HG02852 (cell line): ENCODE measurements around the gene POU1F1.
"Not testable (repeated sequence)": the region's sequence is repeated elsewhere in the genome, so short reads cannot be mapped to it uniquely, and the experiment has no call there.

Source experiments
- ATAC-seq: cut with Tn5 transposase; IDR thresholded peaks from one replicate; pipeline ENCODE4 v1.9.1; 2021; ENCODE audit warnings: mild to moderate bottlenecking, moderate library complexity; ENCODE audit not compliant: unreplicated experiment

Gene POU1F1

GRCh38 chr3:87276484-87276883 lies at the start of gene POU1F1:
Gene POU1F1, minus strand, starts transcription at chr3:87276584. Its CDS starts 122 bp downstream, at chr3:87276462.
- ATAC-seq = no peak

- no peak for ATAC-seq
Measured at GRCh38 chr3:87324609-87325008, 48.2 kb upstream of the POU1F1 start.

- ATAC-seq = no peak
Measured at GRCh38 chr3:87320756-87321626, 44.6 kb upstream of the POU1F1 start.

- no peak for ATAC-seq
Measured at GRCh38 chr3:87318617-87319021, 42.2 kb upstream of the POU1F1 start.

- ATAC-seq = no peak
Measured at GRCh38 chr3:87317779-87318178, 41.4 kb upstream of the POU1F1 start.

- ATAC-seq = no peak
Measured at GRCh38 chr3:87313641-87314040, 37.3 kb upstream of the POU1F1 start.

GRCh38 chr3:87311309-87311708 lies 34.9 kb upstream of the POU1F1 start:
- ATAC-seq = no peak

- ATAC-seq = no peak
Measured at GRCh38 chr3:87309601-87310000, 33.2 kb upstream of the POU1F1 start.

GRCh38 chr3:87307805-87308204 lies 31.4 kb upstream of the POU1F1 start:
- peak; percentile 71 for ATAC-seq

GRCh38 chr3:87305517-87305916 lies 29.1 kb upstream of the POU1F1 start:
- ATAC-seq = no peak

GRCh38 chr3:87305031-87305430 lies 28.6 kb upstream of the POU1F1 start:
- ATAC-seq = not testable (repeated sequence)

- peak; percentile 79 for ATAC-seq
Measured at GRCh38 chr3:87298111-87298718, 21.8 kb upstream of the POU1F1 start.

GRCh38 chr3:87288446-87288845 lies 12.1 kb upstream of the POU1F1 start:
- no peak for ATAC-seq

GRCh38 chr3:87287011-87287410 lies 10.6 kb upstream of the POU1F1 start:
- ATAC-seq = peak; percentile 95

GRCh38 chr3:87272718-87273341 lies 3.6 kb downstream of the POU1F1 start:
- peak; percentile 95 for ATAC-seq

- no peak for ATAC-seq
Measured at GRCh38 chr3:87270908-87271700, 5.3 kb downstream of the POU1F1 start.

- no peak for ATAC-seq
Measured at GRCh38 chr3:87269723-87270122, 6.7 kb downstream of the POU1F1 start.

- ATAC-seq = no peak
Measured at GRCh38 chr3:87268646-87269211, 7.7 kb downstream of the POU1F1 start.

GRCh38 chr3:87267953-87268645 lies 8.3 kb downstream of the POU1F1 start:
- no peak for ATAC-seq

GRCh38 chr3:87261925-87262324 lies 14.5 kb downstream of the POU1F1 start:
- ATAC-seq = no peak
